ENCODE results near the gene CTSZ. TPM values are rescaled to one million over a fixed set of nuclear protein-coding genes. Genes with fewer than 3 reads are reported as not detected.
"Not testable (repeated sequence)": the region's sequence is repeated elsewhere in the genome, so short reads cannot be mapped to it uniquely, and the experiment has no call there.

The CTSZ gene
- total and polyA plus RNA-seq, 7 donors: 93.9 to 312 (median 127) TPM

GRCh38 chr20:59043698-59044097 lies 36.6 kb upstream of the CTSZ start:
- H3K9me3 ChIP-seq: no peaks in the 10 kb centered on the region
- no peaks in the 10 kb centered on the region for H3K27me3 ChIP-seq
- WGBS, 2 donors: 70 to 75% methylated on average over 3 of the region's 3 CpGs
- intact Hi-C loops (cut with DNase I): loop anchor here (10.0 kb wide), 1 partner anchor 729 kb away; no protein-coding TSS in a partner anchor
- DNase-seq: no peak
- H3K27ac ChIP-seq: peak overlapping the region in 3 of 4 donors; percentile 24 to 86 (median 81)
- TF ChIP-seq POLR2A (IDR thresholded peaks at IDR 0.05) (no peak), CTCF (IDR thresholded peaks at IDR 0.05) (no peak), POLR2AphosphoS5 (IDR thresholded peaks at IDR 0.05) (no peak), EP300 (IDR thresholded peaks at IDR 0.05) (no peak)
- H3K4me1 ChIP-seq: peaks cover 0 to 39% (median 33%) of the 10 kb centered on the region in 4 donors
- H3K36me3 ChIP-seq: no peaks in the 10 kb centered on the region
- no peak overlapping the region for H3K4me3 ChIP-seq

GRCh38 chr20:59042796-59043631 lies 36.0 kb upstream of the CTSZ start:
- WGBS, 2 donors: 8 to 16% methylated on average over 66 of the region's 66 CpGs
- DNase-seq: peak; percentile 96
- Histone ChIP-seq H3K36me3 (peaks cover 0 to 4% (median under 1%) of the 10 kb centered on the region in 4 donors), H3K27me3 (no peaks in the 10 kb centered on the region), H3K4me1 (peaks cover 0 to 39% (median 33%) of the 10 kb centered on the region in 4 donors), H3K4me3 (peak overlapping the region; percentile 73 to 94 (median 85)), H3K27ac (peak overlapping the region; percentile 81 to 86 (median 86)), H3K9me3 (no peaks in the 10 kb centered on the region)
- intact Hi-C loops (cut with DNase I): loop anchor here (1.0 to 10.0 kb wide), 2 partner anchors 11 to 728 kb away; partner anchors contain the start of gene ATP5F1E
- TF ChIP-seq CTCF (IDR thresholded peaks at IDR 0.05) (peak in 1 of 4 experiments; percentile 20), EP300 (IDR thresholded peaks at IDR 0.05) (no peak), POLR2AphosphoS5 (IDR thresholded peaks at IDR 0.05) (peak in 2 of 4 donors; percentile 38 to 71), POLR2A (IDR thresholded peaks at IDR 0.05) (no peak)

GRCh38 chr20:59042151-59042795 lies 35.2 kb upstream of the CTSZ start, which contains the start of gene PRELID3B:
Gene PRELID3B, minus strand, starts transcription at chr20:59042786. Its CDS starts 56 bp downstream, at chr20:59042730.
- peak within 1 kb of the TSS; percentile 81 to 86 (median 86) for H3K27ac ChIP-seq
- TF ChIP-seq POLR2AphosphoS5 (IDR thresholded peaks at IDR 0.05) (peak in 3 of 4 donors; percentile 52 to 87 (median 78)), POLR2A (IDR thresholded peaks at IDR 0.05) (peak; percentile 43 to 55), CTCF (IDR thresholded peaks at IDR 0.05) (no peak), EP300 (IDR thresholded peaks at IDR 0.05) (no peak)
- WGBS, 2 donors: 1 to 2% methylated on average over 50 of the region's 50 CpGs
- peak within 1 kb of the TSS; percentile 73 to 94 (median 85) for H3K4me3 ChIP-seq
- H3K9me3 ChIP-seq: no peaks in the 10 kb centered on the region
- peaks cover 0 to 39% (median 33%) of the 10 kb centered on the region in 4 donors for H3K4me1 ChIP-seq
- peak; percentile 77 for DNase-seq
- peaks cover 0 to 11% (median 5%) of the 10 kb centered on the region in 4 donors for H3K36me3 ChIP-seq
- intact Hi-C loops (cut with DNase I): loop anchor here (1.0 to 10.0 kb wide), 2 partner anchors 10 to 727 kb away; partner anchors contain the start of gene ATP5F1E
- H3K27me3 ChIP-seq: no peaks in the 10 kb centered on the region

GRCh38 chr20:59041487-59041886 lies 34.4 kb upstream of the CTSZ start:
- H3K27me3 ChIP-seq, DNase-seq, H3K9me3 ChIP-seq: not testable (repeated sequence)
- Histone ChIP-seq H3K27ac (peak overlapping the region in 3 of 4 donors; percentile 81 to 86 (median 85)), H3K4me1 (peaks cover 0 to 39% (median 33%) of the 10 kb centered on the region in 4 donors), H3K4me3 (peak overlapping the region in 3 of 4 donors; percentile 73 to 94 (median 80)), H3K36me3 (peaks cover under 1 to 19% (median 7%) of the 10 kb centered on the region in 4 donors)
- intact Hi-C loops (cut with DNase I): loop anchor here (10.0 kb wide), 1 partner anchor 727 kb away; no protein-coding TSS in a partner anchor
- WGBS, 2 donors: 62 to 91% methylated on average over 16 of the region's 16 CpGs

Measured in sigmoid colon (tissue), 7 donors.